HepG2 (cell line): ENCODE data around the gene SBNO2. TPM values are rescaled to one million over a fixed set of nuclear protein-coding genes. Genes with fewer than 3 reads are reported as not detected.

Experiments
- AGO1 ChIP-seq: fragments of 200-400 bp; formaldehyde crosslinking; IDR thresholded peaks from 2 replicates; pipeline ENCODE4 v1.6.1; 2017; ENCODE audit warnings: mild to moderate bottlenecking, low read depth, low read length, moderate library complexity; ENCODE audit not compliant: poor library complexity, severe bottlenecking
- CBX1 ChIP-seq: IDR thresholded peaks from one replicate; pipeline ENCODE4 v1.6.1; 2016; ENCODE audit warnings: antibody characterized with exemption, low read depth
- HIC2 ChIP-seq: sonication (generic); formaldehyde crosslinking; IDR thresholded peaks from 2 replicates; pipeline ENCODE4 v1.9.0; 2022; ENCODE audit warnings: low read depth, missing genetic modification reagents
- JDP2 ChIP-seq: sonication (generic); formaldehyde crosslinking; IDR thresholded peaks from 2 replicates; pipeline ENCODE4 v1.8.1; 2022; ENCODE audit warnings: missing genetic modification reagents, borderline replicate concordance
- KAT7 ChIP-seq: IDR thresholded peaks from 2 replicates; pipeline ENCODE4 v1.6.1; 2018; ENCODE audit warnings: borderline replicate concordance, missing compliant biosample characterization
- MEIS2 ChIP-seq: sonication (generic); formaldehyde crosslinking; IDR thresholded peaks from 2 replicates; pipeline ENCODE4 v1.9.0; 2021; ENCODE audit warnings: mild to moderate bottlenecking, missing genetic modification reagents
- PREB ChIP-seq: sonication (generic); formaldehyde crosslinking; IDR thresholded peaks from 2 replicates; pipeline ENCODE4 v1.4.0; 2020; ENCODE audit warnings: missing genetic modification reagents
- SCMH1 ChIP-seq: sonication (generic); formaldehyde crosslinking; IDR thresholded peaks from 2 replicates; pipeline ENCODE4 v1.9.0; 2021; ENCODE audit warnings: missing genetic modification reagents, mild to moderate bottlenecking, borderline replicate concordance
- ZNF274 ChIP-seq: sonication (generic); formaldehyde crosslinking; IDR thresholded peaks from 2 replicates; pipeline ENCODE4 v1.5.1; 2020; ENCODE audit warnings: mild to moderate bottlenecking, missing genetic modification reagents
- ZNF276 ChIP-seq: sonication (generic); formaldehyde crosslinking; IDR thresholded peaks from 2 replicates; pipeline ENCODE4 v1.4.0; 2020; ENCODE audit warnings: mild to moderate bottlenecking, low read depth, missing genetic modification reagents
- ZNF3 ChIP-seq: IDR thresholded peaks from 2 replicates; pipeline ENCODE4 v1.7.0; 2017; ENCODE audit warnings: inconsistent platforms
- polyA plus RNA-seq, 8 experiments: library from polyadenylated mRNA; depleted of rRNA in 3 of 8; stranded (reverse) in 7 of 8; unstranded in 1 of 8; fragments of >200 nt; fragmentation: Illumina TruSeq in 4 of 8; extraction: Trizol in 4 of 8; gene quantifications; 2 replicates each; pipeline versions ENCODE4 v1.2.1 to v1.2.3, GENCODE V29; 2011 to 2016; ENCODE audit warnings: low read depth in 4 of 8, missing spikeins in 1 of 8, mixed read lengths in 1 of 8; ENCODE audit not compliant: insufficient read depth in 1 of 8
- total RNA-seq, 5 experiments: library from RNA; depleted of rRNA; stranded (reverse); fragments of >200 nt; fragmentation: Illumina TruSeq; extraction: Trizol; gene quantifications; 2 replicates each; pipeline ENCODE4 v1.2.3, GENCODE V29; 2016; ENCODE audit warnings: low read depth in 1 of 5
- TF ChIP-seq, protein P1 (sequence below): sonication (generic); formaldehyde crosslinking; IDR thresholded peaks from 2 replicates; pipeline ENCODE4 v1.5.0; 2020; ENCODE audit warnings: mild to moderate bottlenecking, missing genetic modification reagents
- TF ChIP-seq, protein P2 (sequence below): IDR thresholded peaks from 2 replicates; pipeline ENCODE4 v1.6.1; 2016; ENCODE audit warnings: low read depth, missing genetic modification reagents, missing compliant biosample characterization

The SBNO2 gene
- total and polyA plus RNA-seq, 2 of the 13 experiments (the other 11 are each of a cell fraction or from before 2014, with no cell fraction given) = 8.6 to 10.4 TPM

GRCh38 chr19:1065606-1066109, 108.4 kb downstream of the SBNO2 start (continued):
- TF ChIP-seq, protein P1, sequence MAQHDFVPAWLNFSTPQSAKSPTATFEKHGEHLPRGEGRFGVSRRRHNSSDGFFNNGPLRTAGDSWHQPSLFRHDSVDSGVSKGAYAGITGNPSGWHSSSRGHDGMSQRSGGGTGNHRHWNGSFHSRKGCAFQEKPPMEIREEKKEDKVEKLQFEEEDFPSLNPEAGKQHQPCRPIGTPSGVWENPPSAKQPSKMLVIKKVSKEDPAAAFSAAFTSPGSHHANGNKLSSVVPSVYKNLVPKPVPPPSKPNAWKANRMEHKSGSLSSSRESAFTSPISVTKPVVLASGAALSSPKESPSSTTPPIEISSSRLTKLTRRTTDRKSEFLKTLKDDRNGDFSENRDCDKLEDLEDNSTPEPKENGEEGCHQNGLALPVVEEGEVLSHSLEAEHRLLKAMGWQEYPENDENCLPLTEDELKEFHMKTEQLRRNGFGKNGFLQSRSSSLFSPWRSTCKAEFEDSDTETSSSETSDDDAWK (CRISPR knock-in tag) = no peak
- TF ChIP-seq PREB (CRISPR knock-in tag) (no peak), KAT7 (no peak), JDP2 (CRISPR knock-in tag) (no peak), ZNF274 (no peak), CBX1 (no peak), ZNF3 (CRISPR knock-in tag) (no peak), MEIS2 (0 out of 2 replicates have a peak, but pooled peaks have one; percentile 17), ZNF276 (CRISPR knock-in tag) (peak; percentile 67; the same call in 1 of the 2 replicates), HIC2 (CRISPR knock-in tag) (no peak), SCMH1 (CRISPR knock-in tag) (no peak), AGO1 (no peak)
- TF ChIP-seq, protein P2, sequence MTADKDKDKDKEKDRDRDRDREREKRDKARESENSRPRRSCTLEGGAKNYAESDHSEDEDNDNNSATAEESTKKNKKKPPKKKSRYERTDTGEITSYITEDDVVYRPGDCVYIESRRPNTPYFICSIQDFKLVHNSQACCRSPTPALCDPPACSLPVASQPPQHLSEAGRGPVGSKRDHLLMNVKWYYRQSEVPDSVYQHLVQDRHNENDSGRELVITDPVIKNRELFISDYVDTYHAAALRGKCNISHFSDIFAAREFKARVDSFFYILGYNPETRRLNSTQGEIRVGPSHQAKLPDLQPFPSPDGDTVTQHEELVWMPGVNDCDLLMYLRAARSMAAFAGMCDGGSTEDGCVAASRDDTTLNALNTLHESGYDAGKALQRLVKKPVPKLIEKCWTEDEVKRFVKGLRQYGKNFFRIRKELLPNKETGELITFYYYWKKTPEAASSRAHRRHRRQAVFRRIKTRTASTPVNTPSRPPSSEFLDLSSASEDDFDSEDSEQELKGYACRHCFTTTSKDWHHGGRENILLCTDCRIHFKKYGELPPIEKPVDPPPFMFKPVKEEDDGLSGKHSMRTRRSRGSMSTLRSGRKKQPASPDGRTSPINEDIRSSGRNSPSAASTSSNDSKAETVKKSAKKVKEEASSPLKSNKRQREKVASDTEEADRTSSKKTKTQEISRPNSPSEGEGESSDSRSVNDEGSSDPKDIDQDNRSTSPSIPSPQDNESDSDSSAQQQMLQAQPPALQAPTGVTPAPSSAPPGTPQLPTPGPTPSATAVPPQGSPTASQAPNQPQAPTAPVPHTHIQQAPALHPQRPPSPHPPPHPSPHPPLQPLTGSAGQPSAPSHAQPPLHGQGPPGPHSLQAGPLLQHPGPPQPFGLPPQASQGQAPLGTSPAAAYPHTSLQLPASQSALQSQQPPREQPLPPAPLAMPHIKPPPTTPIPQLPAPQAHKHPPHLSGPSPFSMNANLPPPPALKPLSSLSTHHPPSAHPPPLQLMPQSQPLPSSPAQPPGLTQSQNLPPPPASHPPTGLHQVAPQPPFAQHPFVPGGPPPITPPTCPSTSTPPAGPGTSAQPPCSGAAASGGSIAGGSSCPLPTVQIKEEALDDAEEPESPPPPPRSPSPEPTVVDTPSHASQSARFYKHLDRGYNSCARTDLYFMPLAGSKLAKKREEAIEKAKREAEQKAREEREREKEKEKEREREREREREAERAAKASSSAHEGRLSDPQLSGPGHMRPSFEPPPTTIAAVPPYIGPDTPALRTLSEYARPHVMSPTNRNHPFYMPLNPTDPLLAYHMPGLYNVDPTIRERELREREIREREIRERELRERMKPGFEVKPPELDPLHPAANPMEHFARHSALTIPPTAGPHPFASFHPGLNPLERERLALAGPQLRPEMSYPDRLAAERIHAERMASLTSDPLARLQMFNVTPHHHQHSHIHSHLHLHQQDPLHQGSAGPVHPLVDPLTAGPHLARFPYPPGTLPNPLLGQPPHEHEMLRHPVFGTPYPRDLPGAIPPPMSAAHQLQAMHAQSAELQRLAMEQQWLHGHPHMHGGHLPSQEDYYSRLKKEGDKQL (CRISPR knock-in tag) = no peak
